Hepatocyte (in vitro differentiated cells): ENCODE data around the gene SBF2.

Experiments used
- EZH2phosphoT487 ChIP-seq: fragments of 200-600 bp; sonication (generic); IDR thresholded peaks from one replicate; pipeline ENCODE4 v1.6.1; 2018; ENCODE audit warnings: antibody characterized with exemption, mild to moderate bottlenecking, low read depth, moderate library complexity; ENCODE audit not compliant: unreplicated experiment, severe bottlenecking
- TF ChIP-seq, protein P1 (sequence below): fragments of 200-600 bp; sonication (generic); IDR thresholded peaks from 2 replicates; pipeline ENCODE4 v1.5.1; 2016; ENCODE audit warnings: antibody characterized with exemption, mild to moderate bottlenecking; ENCODE audit not compliant: poor library complexity

DNA sequence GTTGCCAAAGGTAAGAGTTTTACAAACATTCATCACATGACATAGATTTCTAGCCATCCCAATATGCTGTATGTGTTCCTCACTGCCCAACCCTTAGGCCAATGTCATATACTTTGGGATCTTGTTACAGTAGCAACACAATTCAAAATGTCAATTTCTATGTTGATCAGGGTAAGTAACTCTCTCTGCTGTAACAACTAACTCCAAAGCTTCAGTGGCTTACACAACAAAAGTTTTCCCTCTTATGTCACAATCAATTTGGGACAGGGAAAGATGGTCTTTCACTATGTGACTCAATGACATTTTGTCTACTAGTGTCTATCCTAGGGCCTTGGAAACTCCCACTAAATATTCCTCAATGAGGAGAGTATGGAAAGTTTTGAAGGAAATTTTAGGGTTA, 144.5 kb downstream of the SBF2 start:
- no peak for TF ChIP-seq EZH2phosphoT487
- TF ChIP-seq, protein P1, sequence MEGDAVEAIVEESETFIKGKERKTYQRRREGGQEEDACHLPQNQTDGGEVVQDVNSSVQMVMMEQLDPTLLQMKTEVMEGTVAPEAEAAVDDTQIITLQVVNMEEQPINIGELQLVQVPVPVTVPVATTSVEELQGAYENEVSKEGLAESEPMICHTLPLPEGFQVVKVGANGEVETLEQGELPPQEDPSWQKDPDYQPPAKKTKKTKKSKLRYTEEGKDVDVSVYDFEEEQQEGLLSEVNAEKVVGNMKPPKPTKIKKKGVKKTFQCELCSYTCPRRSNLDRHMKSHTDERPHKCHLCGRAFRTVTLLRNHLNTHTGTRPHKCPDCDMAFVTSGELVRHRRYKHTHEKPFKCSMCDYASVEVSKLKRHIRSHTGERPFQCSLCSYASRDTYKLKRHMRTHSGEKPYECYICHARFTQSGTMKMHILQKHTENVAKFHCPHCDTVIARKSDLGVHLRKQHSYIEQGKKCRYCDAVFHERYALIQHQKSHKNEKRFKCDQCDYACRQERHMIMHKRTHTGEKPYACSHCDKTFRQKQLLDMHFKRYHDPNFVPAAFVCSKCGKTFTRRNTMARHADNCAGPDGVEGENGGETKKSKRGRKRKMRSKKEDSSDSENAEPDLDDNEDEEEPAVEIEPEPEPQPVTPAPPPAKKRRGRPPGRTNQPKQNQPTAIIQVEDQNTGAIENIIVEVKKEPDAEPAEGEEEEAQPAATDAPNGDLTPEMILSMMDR, result no peak
